Gastroesophageal sphincter (tissue), 4 donors: ENCODE measurements around the gene LCMT1. TPM values are rescaled to one million over a fixed set of nuclear protein-coding genes. Genes with fewer than 3 reads are reported as not detected.
"Not testable (repeated sequence)": the region's sequence is repeated elsewhere in the genome, so short reads cannot be mapped to it uniquely, and the experiment has no call there.

Source experiments
- ATAC-seq: fragments of 150-250 bp; one replicate; pipeline ENCODE4 v1.9.1; 2016; ENCODE audit warnings: mild to moderate bottlenecking, moderate library complexity
- H3K27ac ChIP-seq, 4 donors: fragments of 200-600 bp; sonication (generic) in 3 of 4; 1 replicate in 3 of 4; 2 replicates in 1 of 4; pipeline ENCODE4 v1.5.1; 2016 to 2019
- H3K27me3 ChIP-seq: fragments of 200-600 bp; sonication (generic); one replicate; pipeline ENCODE4 v1.5.1; 2019
- H3K36me3 ChIP-seq, 2 donors: fragments of 200-600 bp; sonication (generic); one replicate each; pipeline ENCODE4 v1.5.1; 2019; ENCODE audit warnings: control low read depth in 1 of 2
- H3K4me1 ChIP-seq, 3 donors: fragments of 200-600 bp; sonication (generic); 1 replicate in 2 of 3; 2 replicates in 1 of 3; pipeline ENCODE4 v1.5.1; 2016 to 2019; ENCODE audit warnings: control low read depth in 2 of 3
- H3K4me3 ChIP-seq, 2 donors: fragments of 200-600 bp; sonication (generic); one replicate each; pipeline ENCODE4 v1.5.1; 2019; ENCODE audit warnings: mild to moderate bottlenecking in 1 of 2, moderate library complexity in 1 of 2
- H3K9me3 ChIP-seq, 3 donors: fragments of 200-600 bp; sonication (generic); one replicate each; pipeline ENCODE4 v1.5.1; 2017 to 2019; ENCODE audit warnings: control low read depth in 2 of 3
- EP300 ChIP-seq: sonication (generic); formaldehyde crosslinking; IDR thresholded peaks from one replicate; pipeline ENCODE4 v1.6.1; 2017; ENCODE audit warnings: antibody characterized with exemption, mild to moderate bottlenecking
- POLR2A ChIP-seq, 2 donors: fragments of 450-650 bp; IDR thresholded peaks; one replicate each; pipeline ENCODE4 v1.6.1; 2017; ENCODE audit warnings: antibody characterized with exemption in 2 of 2, mild to moderate bottlenecking in 2 of 2, moderate library complexity in 1 of 2
- POLR2AphosphoS5 ChIP-seq: sonication (generic); formaldehyde crosslinking; IDR thresholded peaks from one replicate; pipeline ENCODE4 v1.6.1; 2017; ENCODE audit warnings: antibody characterized with exemption
- WGBS, 2 donors: methylation state at CpG; one replicate each; pipeline ENCODE4 v1.1.5; 2018; ENCODE audit warnings: low coverage in 1 of 2; 5-methylcytosine and 5-hydroxymethylcytosine counted together
- total RNA-seq, 4 donors: library from RNA; depleted of rRNA; stranded (reverse); fragments of >200 nt; gene quantifications; one replicate each; pipeline ENCODE4 v1.1.0, GENCODE V29; 2016
- TF ChIP-seq, protein P1 (sequence below), 4 experiments: fragments of 200-600 bp in 2 of 4; fragments of 450-650 bp in 2 of 4; sonication (generic) in 1 of 4; IDR thresholded peaks; one replicate each; pipeline ENCODE4 v1.5.1; 2017 to 2019; ENCODE audit warnings: antibody characterized with exemption in 4 of 4, mild to moderate bottlenecking in 2 of 4, moderate library complexity in 2 of 4

LCMT1 gene
- total RNA-seq, 4 donors from 2014 or later, result 15.1 to 49.3 (median 24.9) TPM

DNA sequence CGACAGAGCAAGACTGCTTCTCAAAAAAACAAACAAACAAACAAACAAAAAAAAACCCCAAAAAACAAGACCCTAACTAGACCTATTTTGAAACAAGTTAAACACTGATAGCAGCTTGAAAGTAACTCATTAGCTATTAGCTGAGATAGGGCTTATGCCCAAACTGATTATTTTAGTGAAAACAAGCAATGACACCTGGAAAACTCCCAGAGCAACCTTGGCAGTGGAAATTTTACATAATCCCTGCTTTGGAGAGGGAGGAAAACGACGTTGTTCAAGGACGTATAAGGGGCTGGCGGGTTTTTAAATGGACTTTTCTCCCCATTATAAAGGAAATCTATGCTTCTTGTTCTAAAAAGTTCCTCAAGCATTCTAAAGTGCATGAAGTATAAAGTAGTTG is 59.8 kb downstream of the LCMT1 start:
- 85 to 88% methylated on average over 4 to 5 of the region's 5 CpGs for WGBS, 2 donors
- ATAC-seq, result no peak
- no peaks in the 10 kb centered on the region for H3K9me3 ChIP-seq
- H3K4me1 ChIP-seq, result no peaks in the 10 kb centered on the region
- TF ChIP-seq POLR2A (IDR thresholded peaks at IDR 0.05) (no peak), POLR2AphosphoS5 (no peak), EP300 (no peak)
- TF ChIP-seq, protein P1, sequence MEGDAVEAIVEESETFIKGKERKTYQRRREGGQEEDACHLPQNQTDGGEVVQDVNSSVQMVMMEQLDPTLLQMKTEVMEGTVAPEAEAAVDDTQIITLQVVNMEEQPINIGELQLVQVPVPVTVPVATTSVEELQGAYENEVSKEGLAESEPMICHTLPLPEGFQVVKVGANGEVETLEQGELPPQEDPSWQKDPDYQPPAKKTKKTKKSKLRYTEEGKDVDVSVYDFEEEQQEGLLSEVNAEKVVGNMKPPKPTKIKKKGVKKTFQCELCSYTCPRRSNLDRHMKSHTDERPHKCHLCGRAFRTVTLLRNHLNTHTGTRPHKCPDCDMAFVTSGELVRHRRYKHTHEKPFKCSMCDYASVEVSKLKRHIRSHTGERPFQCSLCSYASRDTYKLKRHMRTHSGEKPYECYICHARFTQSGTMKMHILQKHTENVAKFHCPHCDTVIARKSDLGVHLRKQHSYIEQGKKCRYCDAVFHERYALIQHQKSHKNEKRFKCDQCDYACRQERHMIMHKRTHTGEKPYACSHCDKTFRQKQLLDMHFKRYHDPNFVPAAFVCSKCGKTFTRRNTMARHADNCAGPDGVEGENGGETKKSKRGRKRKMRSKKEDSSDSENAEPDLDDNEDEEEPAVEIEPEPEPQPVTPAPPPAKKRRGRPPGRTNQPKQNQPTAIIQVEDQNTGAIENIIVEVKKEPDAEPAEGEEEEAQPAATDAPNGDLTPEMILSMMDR (IDR thresholded peaks at IDR 0.05), result no peak
- no peaks in the 10 kb centered on the region for H3K27me3 ChIP-seq
- H3K36me3 ChIP-seq, result peaks cover 2 to 100% of the 10 kb centered on the region in 2 donors
- no peak overlapping the region for H3K27ac ChIP-seq
- H3K4me3 ChIP-seq, result no peak overlapping the region

DNA sequence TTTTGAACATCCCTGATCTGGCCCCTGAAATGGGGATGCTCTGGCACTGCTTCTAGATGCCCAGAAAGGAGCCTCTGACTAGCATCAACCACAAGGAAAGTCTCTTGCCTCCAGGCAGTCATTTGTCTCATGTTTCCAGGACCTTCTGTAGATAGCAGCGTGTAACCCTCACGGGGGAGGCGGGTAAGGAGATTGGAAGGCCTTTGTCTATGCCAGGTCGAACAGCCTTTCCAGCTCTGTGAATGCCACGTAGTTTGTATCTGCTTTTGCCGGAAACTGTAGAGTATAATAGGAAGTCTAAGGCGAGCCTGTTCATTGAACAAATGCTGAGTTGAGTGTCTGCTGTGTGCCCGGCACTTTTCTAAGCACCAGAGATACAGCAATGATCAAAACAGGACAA is 61.3 kb downstream of the LCMT1 start:
- Histone ChIP-seq H3K36me3 (peaks cover 2 to 93% of the 10 kb centered on the region in 2 donors), H3K27me3 (no peaks in the 10 kb centered on the region), H3K9me3 (no peaks in the 10 kb centered on the region), H3K4me3 (no peak overlapping the region), H3K27ac (no peak overlapping the region), H3K4me1 (no peaks in the 10 kb centered on the region)
- ATAC-seq, result no peak
- WGBS, 2 donors, result 87 to 90% methylated on average over 2 to 7 of the region's 8 CpGs
- TF ChIP-seq POLR2AphosphoS5 (no peak), POLR2A (IDR thresholded peaks at IDR 0.05) (no peak)

DNA sequence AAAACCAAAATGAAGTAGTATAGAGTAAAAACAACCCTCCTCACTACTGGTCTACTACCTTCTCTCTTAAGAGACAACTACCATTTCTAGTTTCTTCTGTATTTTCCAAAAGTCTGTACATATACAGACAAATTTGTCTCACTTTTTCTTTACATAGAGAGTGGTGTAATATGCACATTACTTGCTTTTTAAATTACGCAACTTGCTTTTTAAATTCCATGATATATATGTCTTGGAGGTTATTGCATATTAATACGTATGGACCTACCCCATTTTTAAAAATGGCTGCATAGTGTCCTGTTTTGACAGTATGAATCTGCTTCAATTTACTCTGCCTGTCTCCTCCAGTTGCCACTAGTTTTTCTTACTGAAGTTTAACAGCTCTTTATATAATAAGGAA is 62.7 kb downstream of the LCMT1 start:
- 85 to 88% methylated on average over 2 of the region's 2 CpGs for WGBS, 2 donors
- Histone ChIP-seq H3K4me1 (no peaks in the 10 kb centered on the region), H3K27me3 (no peaks in the 10 kb centered on the region), H3K27ac (no peak overlapping the region), H3K4me3 (no peak overlapping the region), H3K36me3 (peaks cover 2 to 93% of the 10 kb centered on the region in 2 donors), H3K9me3 (no peaks in the 10 kb centered on the region)
- no peak for ATAC-seq
- TF ChIP-seq POLR2AphosphoS5 (no peak), POLR2A (IDR thresholded peaks at IDR 0.05) (no peak), EP300 (no peak)
- TF ChIP-seq, protein P1 (IDR thresholded peaks at IDR 0.05), result no peak

DNA sequence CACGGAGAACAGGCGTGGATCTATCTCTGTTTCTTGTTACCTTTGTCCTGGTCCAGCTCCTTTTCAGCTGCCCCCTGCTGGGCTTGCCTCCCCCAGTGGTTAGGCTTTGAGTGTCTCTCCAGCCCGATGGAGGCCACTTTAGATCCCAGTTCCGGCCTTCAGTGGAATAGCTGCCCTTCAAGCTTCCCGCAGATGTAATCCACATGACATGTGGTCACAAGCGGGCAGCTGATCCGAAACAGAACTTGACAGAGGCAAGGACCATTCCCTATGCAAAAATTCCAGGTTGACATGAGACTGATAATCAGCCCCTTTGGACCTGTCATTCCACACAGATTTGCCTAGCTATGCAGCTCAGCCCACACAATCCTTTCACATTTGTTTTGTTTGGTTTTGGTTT is 64.6 kb downstream of the LCMT1 start:
- 80 to 96% methylated on average over 4 to 5 of the region's 7 CpGs for WGBS, 2 donors
- H3K36me3 ChIP-seq, result peaks cover 0 to 77% of the 10 kb centered on the region in 2 donors
- H3K4me3 ChIP-seq, result no peak overlapping the region
- H3K4me1 ChIP-seq, result no peaks in the 10 kb centered on the region
- TF ChIP-seq, protein P1 (IDR thresholded peaks at IDR 0.05), result no peak
- TF ChIP-seq POLR2AphosphoS5 (no peak), EP300 (no peak), POLR2A (IDR thresholded peaks at IDR 0.05) (no peak)
- ATAC-seq, result no peak
- no peaks in the 10 kb centered on the region for H3K9me3 ChIP-seq
- no peaks in the 10 kb centered on the region for H3K27me3 ChIP-seq
- no peak overlapping the region for H3K27ac ChIP-seq

DNA sequence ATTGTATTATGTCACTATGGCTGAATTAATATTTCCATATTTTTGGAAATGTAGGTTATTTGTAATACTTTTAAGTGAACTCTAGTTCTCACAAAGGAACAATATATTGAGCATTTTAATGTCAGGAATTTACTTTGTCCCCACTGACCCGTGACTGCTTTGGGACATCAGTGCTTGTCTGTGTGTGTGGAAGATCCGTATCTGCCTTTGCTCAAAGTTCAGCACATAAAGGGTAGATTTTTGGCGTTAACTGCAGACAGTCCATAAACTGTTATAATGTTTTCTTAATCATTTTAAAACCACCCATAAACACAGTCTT is 65.9 kb downstream of the LCMT1 start:
- Histone ChIP-seq H3K9me3 (no peaks in the 10 kb centered on the region), H3K4me3 (no peak overlapping the region), H3K27me3 (no peaks in the 10 kb centered on the region), H3K36me3 (peaks cover 0 to 64% of the 10 kb centered on the region in 2 donors), H3K27ac (no peak overlapping the region), H3K4me1 (no peaks in the 10 kb centered on the region)
- 65 to 70% methylated on average over 3 of the region's 3 CpGs for WGBS, 2 donors
- no peak for ATAC-seq
- TF ChIP-seq EP300 (no peak), POLR2AphosphoS5 (no peak)

DNA sequence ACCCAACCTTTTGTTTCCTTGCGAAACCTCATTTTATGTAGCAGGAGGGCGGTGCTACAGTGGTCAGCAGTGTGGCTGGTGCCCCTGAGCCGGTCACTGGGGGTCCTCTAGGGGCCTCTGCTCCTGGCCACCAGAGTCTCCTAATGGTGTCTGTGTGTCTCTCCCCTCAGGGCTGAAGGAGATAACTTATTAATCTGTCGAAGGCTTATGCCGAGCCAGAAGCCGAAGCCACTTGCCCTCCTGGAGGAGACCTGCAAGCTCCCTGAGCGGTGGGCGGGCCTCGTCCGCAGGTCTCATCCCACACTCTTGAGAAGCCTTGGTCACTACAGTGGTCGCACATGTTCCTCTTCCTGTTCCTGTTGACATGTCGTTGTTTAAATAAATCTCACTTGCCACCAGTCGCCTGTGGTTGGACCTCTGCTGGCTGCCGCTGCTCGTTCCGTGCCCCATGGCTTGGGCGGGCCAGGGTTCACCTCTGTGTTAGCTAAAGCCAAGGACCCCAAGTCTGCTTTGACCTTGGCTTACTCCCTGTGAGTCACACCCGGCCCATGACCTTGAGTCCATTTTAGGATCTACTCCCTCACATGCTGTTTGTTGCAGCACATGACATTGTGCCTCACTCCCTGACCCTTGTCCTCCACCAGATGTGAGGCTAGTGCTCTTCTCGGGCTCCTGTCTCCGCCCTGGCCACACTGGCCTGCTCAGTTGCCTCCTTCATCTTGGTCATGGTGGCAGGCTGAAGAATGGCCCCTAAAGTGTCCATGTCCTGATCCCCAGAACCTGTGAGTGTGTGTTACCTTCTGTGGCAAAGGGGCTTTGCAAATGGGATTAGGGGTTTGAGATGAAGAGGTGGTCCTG is 66.5 kb downstream of the LCMT1 start:
- no peak overlapping the region for H3K4me3 ChIP-seq
- H3K9me3 ChIP-seq, result no peaks in the 10 kb centered on the region
- H3K36me3 ChIP-seq, result peaks cover 0 to 58% of the 10 kb centered on the region in 2 donors
- no peak for ATAC-seq
- H3K27ac ChIP-seq, result no peak overlapping the region
- H3K4me1 ChIP-seq, result no peaks in the 10 kb centered on the region
- TF ChIP-seq EP300 (no peak), POLR2A (IDR thresholded peaks at IDR 0.05) (no peak), POLR2AphosphoS5 (no peak)
- TF ChIP-seq, protein P1 (IDR thresholded peaks at IDR 0.05), result no peak
- no peaks in the 10 kb centered on the region for H3K27me3 ChIP-seq
- 83 to 85% methylated on average over 6 to 13 of the region's 20 CpGs for WGBS, 2 donors

DNA sequence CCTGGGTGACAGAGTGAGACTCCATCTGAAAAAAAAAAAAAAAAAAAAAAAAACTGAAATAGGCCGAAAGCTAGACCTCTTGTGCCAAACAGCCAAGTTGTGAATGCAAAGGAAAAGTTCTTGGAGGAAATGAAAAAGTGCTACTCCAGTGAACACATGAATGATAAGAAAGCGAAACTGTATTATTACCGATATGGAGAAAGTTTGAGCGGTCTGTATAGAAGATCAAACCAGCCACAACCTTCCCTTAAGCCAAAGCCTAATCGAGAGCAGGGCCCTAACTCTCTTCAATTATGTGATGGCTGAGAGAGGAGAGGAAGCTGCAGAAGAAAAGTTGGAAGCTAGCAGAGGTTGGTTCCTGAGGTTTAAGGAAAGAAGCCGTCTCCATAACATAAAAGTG is 69.7 kb downstream of the LCMT1 start:
- not testable (repeated sequence) for H3K27me3 ChIP-seq, ATAC-seq, H3K4me3 ChIP-seq, H3K9me3 ChIP-seq, H3K27ac ChIP-seq, H3K4me1 ChIP-seq
- WGBS, 2 donors, result 93 to 100% methylated on average over 2 to 6 of the region's 6 CpGs
- peaks cover 0 to 26% of the 10 kb centered on the region in 2 donors for H3K36me3 ChIP-seq
